GM21717 (cell line): ENCODE measurements around the gene TIGD4.
"Not testable (repeated sequence)": the region's sequence is repeated elsewhere in the genome, so short reads cannot be mapped to it uniquely, and the experiment has no call there.

Experiments
- ATAC-seq: cut with Tn5 transposase; IDR thresholded peaks from one replicate; pipeline ENCODE4 v1.9.1; 2021; ENCODE audit warnings: mild to moderate bottlenecking, moderate library complexity; ENCODE audit not compliant: unreplicated experiment

Gene TIGD4

GRCh38 chr4:152784490-152785350, 5.2 kb upstream of the TIGD4 start:
- ATAC-seq, result no peak

DNA sequence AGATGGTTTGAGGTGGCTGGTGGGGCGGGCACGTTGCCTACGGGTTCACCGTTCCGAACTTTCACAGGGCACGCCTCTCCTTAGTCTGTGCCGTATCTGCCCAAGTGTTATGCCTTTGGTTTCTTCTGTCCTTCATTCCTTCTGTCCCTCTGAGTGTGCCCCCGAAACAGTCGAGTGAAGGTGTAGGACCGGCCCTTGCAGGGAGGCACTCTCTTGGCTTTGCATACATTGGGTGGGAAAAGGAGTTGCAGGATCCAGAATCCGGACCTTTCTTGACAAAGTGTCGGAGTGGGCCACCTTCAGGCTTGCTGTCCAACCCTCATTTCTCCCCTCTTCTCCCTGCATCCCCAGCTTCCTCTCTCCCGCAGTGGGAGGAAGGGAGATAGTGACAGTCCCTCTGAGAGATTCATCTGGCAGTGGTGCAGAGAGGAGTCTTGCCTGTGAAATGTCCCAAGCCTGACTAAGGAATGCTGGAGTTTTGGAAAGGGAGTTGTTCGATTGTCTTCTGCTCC, 793 bp upstream of the TIGD4 start:
- peak; percentile 34 for ATAC-seq

- peak; percentile 26 for ATAC-seq
These were observed 646 bp downstream of the TIGD4 start for GRCh38 chr4:152778656-152779512.

GRCh38 chr4:152777488-152777887, 2.0 kb downstream of the TIGD4 start:
- ATAC-seq, result no peak

DNA sequence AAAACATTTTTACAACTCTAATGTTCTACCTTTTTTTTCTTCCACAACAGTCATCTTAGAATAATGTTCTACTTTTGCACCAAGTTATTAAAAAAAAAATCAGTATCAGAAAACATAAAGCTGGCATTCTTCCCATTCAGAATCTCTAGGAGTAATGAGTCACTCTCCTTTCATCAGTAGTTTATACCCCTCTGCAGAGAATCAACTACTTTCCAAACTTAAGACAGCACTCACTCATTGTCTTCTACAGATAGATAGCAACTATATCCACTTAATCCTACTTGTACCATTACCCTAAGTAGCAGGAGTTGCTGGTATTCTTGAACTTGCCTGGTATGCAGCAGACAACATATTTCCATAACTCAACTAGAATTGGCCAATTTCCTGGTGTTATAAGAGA, 3.2 kb downstream of the TIGD4 start:
- ATAC-seq, result no peak

DNA sequence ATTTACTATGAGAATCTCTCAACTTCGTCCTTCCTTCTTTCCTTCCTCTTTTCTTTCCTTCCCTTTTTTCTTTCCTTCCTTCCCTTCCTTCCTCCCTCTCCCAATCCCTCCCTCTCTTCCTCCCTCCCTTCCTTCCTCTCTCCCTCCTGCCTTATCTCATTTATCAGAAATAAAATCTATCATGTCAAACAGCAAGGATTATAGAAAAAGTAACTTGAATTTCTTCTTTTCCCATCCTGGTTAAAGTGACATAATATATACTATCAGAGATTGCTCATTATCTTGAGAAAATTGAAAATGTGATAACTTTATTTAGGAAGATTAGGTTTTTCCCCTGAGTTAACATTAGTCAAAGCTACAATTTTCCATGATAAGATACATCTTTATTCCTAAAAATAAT, 5.6 kb downstream of the TIGD4 start:
- no peak for ATAC-seq

- ATAC-seq, result no peak
These were observed 6.2 kb downstream of the TIGD4 start for GRCh38 chr4:152773339-152773738.

- peak; percentile 64 for ATAC-seq
These were observed 7.6 kb downstream of the TIGD4 start for GRCh38 chr4:152771741-152772533.

DNA sequence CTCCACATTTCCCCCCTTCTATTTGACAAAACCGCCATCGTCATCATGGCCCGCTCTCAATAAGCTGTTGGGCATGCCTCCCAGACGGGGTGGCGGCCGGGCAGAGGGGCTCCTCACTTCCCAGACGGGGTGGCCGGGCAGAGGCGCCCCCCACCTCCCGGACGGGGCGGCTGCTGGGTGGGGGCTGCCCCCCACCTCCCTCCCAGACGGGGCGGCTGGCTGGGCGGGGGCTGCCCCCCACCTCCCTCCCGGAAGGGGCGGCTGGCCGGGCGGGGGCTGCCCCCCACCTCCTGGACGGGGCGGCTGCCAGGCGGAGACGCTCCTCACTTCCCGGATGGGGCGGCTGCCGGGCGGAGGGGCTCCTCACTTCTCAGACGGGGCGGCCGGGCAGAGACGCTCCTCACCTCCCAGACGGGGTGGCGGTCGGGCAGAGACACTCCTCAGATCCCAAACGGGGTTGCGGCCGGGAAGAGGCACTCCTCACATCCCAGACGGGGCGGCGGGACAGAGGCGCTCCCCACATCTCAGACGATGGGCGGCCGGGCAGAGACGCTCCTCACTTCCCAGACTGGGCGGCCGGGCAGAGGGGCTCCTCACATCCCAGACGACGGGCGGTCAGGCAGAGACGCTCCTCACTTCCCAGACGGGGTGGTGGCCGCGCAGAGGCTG, 14.3 kb downstream of the TIGD4 start:
- ATAC-seq, result not testable (repeated sequence)

DNA sequence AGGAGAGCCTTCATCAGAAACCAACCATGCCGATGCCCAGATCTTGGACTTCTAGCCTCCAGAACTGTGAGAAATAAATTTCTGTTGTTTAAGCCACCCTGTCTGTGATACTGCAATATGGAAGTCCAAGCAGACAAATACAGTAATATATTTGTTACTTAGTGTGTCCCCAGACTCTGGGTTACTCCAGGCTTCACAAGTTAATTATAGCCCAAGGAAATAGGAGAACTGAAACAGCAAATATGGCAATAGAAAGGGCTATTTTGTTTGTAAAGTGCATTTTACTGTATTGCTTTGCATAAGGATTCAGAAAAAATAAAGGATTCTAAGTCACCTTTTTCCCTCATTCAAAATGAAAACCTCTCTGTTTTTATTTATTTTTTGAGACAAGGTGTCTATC, 15.7 kb downstream of the TIGD4 start:
- no peak for ATAC-seq

DNA sequence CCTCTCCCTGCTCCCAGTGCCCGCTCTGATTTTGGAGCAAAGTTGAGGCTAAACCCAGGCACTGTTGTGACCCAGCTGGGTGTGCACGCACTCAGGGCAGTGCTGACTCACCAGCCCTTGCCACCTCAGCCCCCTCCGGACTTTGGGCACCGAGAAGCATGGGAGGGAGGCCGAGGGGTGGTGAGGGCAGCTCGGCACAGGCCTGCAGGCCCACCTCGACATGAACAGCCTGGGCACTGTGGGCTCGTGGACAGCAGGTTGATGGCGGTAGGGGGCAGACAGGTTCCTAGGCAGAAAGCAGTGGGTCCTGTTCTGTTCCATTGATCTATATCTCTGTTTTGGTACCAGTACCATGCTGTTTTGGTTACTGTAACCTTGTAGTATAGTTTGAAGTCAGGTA, 30.9 kb downstream of the TIGD4 start:
- no peak for ATAC-seq

DNA sequence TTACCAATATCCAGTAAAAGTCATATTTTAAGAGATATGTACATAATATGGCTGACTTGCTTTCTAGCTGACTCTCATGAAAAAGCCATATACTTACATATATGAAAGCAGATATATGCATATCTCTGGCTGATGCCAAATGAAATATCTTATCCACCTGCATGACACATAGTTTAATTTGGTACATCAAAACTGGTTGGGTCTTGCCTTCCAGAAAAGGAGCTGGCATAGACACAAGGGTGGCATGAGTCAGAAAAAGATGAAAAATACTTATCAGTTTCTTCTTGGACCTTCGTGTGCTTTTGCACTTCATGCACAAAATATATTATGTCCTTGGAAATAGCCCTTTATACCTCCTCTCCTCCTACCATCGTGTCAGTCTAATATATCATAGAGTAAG, 32.1 kb downstream of the TIGD4 start:
- no peak for ATAC-seq

DNA sequence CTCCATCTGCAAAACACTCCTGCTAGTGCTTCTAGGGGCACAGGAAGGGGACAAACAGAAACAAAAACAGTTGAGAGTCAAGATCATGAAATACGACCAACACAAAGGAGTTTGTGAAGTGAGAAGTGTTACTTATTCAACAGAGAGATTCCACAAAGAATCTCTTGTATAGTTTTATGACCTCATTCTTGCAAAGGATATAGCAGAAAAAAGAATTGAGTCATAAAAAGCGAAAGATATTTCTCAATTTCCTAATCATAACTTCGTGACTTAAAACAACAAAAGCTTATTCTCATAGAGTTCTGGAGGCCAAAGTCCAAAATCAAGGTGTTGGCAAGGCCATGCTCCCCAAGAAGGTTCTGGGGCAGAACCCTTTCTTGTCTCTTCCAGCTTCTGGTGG, 40.7 kb downstream of the TIGD4 start:
- ATAC-seq, result no peak

- no peak for ATAC-seq
These were observed 43.6 kb downstream of the TIGD4 start for GRCh38 chr4:152735906-152736305.

DNA sequence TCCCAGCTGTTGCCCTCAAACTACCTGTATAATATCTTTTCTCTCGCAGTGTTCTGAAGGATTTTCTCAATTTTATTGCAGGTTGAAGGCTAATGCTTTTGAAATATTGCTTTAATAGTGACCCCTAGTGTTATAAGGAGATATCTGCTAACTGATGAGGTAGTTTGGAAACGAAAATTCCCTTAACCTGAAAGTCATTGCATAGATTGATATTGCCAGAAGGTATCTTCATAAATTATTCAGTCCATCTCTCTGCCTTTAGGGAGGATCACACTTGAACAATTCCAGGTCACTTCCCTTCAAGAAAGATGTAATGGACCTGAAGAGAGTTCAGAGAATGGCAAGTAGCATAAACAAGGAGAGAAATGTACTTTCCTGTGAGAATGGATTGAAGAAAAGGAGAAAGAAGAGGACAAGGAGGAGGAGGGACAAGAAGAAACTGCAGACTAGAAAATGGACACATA, 44.1 kb downstream of the TIGD4 start:
- ATAC-seq, result no peak

GRCh38 chr4:152734699-152735050, 44.9 kb downstream of the TIGD4 start:
- ATAC-seq, result no peak

- no peak for ATAC-seq
These were observed 45.4 kb downstream of the TIGD4 start for GRCh38 chr4:152734015-152734698.

DNA sequence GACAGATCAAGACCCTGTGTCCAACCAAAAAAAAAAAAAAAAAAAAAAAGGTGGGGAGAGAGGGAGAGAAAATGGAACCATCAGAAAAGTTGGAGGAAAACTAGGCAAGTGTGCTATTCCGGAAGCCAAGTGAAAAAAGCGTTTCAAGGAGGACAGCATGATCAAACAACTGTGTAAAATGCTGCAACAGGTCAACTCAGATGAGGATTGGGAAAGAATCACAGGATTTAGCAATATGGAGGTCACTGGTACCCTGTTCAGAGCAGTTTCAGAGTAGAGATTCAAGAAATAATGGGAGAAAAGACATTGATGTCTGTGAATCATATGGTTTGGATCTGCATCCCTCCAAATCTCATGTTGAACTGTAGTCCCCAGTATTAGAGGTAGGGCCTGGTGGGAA, 47.5 kb downstream of the TIGD4 start:
- ATAC-seq, result no peak

DNA sequence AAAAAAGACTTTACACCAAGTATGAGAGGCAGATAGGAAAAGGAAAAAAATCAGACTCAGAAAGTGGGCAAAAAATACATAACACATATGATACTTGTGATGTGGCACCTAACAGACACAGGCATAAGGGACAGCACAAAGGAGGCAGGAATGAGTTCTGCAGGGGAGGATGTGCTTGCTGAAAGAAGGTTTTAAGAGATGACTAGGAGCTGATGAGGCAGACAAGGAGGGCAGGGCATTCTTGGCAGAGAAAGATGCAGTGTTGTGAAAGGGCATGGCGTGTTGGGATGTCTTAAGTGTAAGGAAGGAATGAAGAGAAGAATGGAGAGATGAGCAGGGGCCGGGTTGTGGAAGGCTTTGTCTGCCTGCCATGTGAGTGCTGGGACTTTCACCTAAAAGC, 50.1 kb downstream of the TIGD4 start:
- no peak for ATAC-seq

- ATAC-seq, result no peak
These were observed 51.2 kb downstream of the TIGD4 start for GRCh38 chr4:152728343-152728742.
